NCI-H187 (cell line): ENCODE results near the gene MORN5.
A peak's percentile ranks its signal among the peaks of the same experiment; 100 is the strongest.

Source experiments
- DNase-seq, 2 experiments: peaks; one replicate each; lab custom pipeline; 2025; lab: John Stamatoyannopoulos, UW

Gene MORN5

DNA sequence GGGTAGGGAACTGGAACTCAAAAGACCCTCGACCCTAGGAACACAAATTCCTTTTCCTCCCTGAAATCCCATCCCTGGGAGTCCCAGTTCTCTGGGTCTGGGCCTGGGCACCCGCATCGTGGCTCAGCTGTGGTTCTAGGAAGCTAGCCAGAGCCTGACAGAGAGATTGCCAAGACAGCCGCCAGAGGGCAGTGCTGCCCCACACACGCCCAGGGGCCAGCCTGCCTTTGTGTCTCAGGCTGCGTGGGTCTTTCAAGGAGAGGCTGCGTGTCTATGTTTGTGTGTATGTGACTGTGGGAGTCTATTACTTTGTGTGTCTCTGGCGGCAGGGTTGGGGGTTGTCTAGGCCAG, 34.6 kb upstream of the MORN5 start:
- peak; percentile 32 to 38 for DNase-seq

DNA sequence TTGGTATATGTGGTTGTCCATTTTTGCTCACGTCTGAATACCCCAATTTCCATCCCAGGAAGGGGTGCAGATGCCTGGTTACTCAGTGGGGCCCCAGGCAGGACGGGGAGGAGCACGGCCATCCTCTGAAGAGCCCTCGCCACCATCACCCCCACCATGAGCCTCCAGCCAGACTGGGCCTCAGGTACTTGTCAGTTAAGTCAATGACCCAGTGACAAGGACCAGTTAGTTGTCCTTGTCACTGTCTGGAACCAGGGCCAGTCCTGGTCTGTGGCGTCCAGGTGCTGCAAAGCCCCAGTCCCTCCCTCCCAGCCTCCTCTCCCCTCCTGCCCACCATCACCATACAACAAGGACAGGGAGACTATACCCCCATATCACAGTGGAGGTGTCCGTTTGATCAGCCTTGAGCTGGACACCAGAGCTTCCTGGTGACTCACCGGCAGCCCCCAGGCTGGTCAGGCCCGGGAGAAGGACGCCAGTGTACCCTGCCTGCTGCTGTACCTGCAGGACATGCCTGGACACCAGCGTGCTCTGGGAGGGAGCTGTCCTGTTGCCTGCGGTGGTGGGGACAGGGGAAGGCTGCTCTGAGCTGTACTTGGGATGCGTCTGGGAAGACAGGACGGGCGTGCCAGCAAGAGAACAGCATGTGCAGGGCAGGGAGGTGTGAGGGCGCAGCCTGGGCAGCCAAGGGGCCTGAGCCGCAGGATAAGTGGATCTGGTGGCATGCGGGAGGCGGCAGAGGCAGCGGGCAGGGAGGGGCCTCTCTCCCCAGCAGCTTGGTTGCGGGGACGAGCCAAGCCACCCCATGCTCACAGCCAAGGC, 34.0 kb upstream of the MORN5 start:
- DNase-seq: no peak

DNA sequence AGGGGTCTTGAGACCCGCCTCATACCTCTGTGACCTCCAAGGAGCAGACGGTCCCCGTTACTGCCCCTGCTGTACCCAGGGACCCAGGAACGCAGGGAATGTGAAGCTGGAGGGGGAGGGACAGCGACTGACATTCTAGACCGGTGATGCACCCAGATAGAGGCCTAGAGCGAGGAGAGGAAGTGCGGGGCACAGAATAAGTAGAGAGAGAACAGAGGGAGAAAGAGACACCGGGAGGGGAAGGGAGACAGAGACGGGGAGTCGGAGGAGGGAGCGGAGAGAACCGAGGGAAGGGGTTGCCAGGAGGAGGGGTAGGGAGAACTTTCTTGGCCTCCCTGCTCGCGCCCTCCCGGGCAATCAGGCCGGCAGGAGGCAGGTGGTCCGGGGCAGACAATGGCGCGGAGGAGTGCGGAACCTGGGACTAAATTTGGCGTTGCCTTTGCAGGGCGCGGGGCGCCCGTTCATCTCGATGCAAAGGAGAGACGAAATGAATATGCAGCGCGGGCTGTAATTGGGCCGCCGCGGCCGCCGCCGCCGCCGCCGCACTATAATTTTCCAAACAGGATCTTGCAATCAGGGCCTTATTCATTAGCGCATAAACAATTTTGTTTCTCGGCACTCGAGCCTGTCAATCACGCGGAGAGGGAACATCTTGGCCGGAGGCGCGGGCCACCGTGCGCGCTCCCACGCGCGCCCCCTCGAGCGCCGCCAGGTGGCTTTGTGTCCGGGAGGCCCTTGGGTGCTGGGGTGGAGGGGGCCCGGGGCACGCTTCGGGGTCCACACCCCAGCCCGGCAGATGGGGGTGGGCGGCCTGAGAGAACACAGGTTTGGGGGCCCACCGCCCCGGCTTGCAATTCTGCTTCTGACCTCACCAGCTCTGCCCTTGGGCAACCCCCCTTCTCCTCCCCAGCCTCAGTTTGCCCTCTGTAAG, 33.1 kb upstream of the MORN5 start:
- no peak for DNase-seq

DNA sequence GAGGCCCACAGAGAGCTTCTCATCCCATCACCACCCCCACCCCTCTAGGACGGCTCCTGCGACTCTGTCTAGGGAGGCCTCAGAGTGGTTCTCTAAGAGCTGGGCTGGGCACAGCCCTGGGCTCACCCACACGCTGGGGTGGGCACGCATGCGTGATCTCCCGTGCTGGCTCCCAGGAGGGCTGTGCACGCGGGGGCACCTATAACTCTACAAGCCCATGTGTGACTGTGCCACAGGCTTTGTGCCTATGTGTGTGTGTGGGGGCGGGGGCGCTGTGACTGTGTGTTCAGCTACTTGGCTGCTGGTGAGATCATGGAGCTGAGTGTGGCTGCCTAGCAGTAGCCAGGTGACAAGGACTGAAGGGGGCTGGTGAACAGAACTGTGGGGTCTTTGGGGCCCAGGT, 32.3 kb upstream of the MORN5 start:
- no peak for DNase-seq

DNA sequence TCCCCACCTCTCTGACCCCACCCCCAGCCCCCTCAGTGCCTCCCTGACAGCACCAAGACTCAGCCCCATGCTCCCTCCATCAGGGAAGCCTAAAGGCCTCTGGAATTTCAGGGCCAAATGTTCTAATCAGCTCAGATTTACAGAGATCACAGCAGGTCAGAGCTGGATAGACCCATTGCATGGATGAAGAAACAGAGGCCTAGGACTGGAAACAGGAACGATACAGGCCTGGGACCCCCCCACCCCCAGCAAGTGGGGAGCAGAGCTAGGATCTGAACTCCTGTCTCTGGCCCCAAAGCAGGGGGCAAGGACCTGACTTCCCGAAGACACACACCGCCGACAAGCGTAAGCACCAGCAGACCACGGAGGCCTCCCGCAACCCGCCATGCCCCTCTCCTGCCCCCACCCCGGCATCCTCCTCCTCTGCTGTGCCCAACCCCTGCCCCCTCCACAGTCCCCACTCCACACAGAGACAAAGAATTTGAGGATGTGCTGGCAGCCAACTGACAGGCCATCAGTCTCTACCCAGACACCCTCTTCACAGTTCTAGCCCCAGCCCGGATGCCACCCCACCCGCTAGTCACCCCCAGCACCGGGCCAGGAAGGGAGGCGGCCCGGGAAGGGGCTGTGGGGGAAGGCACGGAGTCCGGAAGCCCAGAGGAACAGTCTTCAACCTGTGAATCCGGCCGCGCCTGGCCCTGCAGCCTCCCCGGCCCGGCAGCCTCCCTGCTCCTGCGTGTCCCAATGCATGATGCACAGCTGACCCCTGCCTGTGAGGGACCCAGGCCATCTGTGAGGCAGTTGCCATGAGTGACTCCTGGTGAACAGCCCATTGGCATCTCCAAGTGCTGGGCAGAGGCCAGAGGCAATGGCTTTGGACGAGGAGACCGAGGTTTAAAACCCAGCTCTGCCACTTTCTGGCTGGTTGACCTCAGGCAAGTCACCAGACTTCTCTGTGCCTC, 31.4 kb upstream of the MORN5 start:
- DNase-seq: no peak

DNA sequence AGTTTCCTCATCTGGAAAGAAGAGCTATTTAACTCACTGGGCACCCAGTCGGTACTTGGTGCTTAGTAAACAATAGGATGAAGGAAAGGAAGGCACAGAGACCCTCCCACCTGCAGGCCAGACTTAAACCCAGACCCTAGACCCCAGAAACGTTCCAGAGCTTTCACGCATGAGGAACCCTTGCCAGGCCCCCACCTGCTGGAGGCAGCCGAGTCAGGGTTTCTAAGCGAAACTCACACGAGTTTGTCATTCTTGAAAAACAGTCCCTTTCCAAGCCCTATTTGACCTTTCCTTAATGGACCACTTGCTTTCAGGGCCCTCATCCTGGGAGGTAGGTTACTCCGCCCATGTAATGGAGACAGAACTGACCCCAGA, 30.8 kb upstream of the MORN5 start:
- no peak for DNase-seq

DNA sequence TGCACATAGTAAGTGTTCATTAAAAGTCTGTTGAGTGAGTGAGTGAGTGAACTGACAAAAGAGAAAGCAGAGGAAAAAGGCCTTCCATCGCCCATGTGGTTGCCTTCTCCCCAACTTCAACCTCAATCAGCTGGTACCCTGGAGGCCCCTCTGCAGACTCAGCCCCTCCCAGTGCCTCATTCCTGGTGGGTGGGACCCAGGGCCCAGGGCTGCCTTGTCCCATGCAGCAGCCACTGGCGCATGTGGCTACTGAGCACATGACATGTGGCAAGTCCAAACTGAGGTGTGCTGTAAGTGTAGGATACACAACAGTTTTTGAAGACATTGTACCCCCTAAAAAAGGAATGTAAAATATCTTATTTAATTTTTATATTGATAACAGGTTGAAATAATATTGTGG, 29.7 kb upstream of the MORN5 start:
- no peak for DNase-seq

DNA sequence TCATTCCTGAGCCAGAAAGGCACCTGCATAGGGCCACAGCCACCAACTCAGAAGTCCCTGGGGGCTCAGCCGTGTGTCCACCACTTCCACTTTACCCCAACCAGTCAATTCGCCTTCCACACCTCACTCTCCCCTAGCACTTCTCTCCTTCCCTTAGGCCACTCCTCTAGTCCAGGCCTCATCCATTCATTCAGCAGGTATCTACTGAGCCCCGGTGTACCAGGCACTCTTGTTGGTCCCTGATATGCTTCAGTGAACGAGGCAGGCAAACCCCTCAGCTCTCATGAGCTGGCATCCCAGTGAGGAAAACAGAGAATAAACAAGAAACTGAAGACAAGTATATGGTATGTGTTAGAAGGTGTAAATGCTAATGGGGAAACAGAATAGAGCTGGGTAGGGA, 28.9 kb upstream of the MORN5 start:
- no peak for DNase-seq

DNA sequence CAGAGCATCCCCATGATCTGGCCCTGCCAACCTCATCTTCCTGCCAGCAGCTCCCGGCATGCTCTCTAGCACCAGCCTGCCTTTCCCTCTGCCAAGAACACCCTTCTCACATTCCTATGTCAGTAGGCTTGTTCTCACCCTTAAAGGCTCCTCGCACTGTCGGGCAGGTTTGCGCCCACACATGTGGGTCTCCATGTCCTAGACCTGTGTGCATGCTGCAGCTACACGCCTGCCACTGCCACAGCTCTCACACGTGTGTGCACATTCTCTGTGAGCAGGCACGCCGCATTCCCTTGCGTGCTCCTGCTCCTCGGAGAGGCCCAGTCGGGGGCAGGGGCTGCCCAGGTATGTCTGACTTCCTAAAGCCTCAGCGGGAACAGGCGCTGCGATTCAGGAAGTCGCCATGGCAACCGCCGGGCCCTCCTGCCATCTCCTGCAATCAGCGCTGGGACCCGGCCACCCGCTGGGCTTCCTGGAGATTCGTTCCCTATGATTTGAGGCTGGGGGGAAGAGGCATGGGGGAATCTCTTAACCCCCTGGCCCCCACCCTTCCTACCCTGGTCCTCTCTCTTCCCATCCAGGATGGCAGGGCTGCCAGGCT, 28.2 kb upstream of the MORN5 start:
- DNase-seq: no peak

DNA sequence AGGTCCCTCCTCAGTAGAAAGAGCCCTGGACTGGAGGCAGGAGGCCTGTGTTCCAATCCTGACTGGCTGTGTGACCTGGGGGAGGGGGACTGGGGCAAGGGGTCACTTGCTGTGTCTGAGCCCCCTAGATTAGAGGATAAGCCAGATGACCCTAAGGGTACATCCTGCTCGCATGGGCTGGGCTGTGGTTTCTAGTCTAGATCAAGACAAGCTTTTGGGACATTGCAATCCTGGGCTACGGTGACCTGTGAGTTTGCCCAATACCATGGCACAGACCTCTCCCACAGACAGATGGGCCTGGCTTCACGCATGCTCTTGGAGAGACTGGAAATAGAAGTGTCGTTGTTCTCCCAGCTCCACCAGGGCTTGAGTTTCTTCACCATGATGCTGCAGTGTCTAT, 27.2 kb upstream of the MORN5 start:
- DNase-seq: no peak

DNA sequence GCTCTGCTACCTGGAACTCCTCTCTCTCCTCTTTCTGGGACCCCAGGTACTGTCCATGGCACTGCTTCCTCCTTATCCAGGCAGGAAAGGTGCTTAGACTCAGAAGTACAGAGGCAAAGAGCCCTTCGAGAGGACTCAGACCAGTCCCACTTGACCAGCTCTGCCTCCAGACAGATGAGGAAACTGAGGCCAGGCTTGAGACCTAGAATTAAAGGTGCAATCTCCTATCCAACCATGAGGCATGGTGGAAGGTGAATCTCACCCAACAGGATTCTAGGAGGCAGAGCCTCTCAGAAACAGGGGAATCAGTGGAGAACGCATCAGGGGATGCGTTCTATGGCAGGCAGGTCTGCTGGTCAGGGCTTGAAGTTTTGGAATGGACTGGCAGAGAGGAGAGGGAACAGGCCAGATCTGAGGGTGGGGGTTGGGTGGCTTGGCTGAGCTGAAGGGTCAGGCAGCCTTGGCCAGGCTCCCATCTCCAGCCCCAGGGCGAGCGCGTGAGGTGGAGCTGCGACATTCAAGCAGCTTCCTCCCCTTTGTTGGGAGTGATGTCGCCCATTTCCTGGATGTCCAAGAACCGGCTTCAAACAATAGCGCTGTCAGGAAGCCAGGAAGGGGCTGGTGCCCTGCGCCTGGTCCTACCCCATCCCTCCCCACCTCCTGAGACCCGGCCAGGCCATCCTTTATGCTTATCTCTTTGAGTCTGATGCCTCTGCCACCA, 26.3 kb upstream of the MORN5 start:
- DNase-seq: no peak

DNA sequence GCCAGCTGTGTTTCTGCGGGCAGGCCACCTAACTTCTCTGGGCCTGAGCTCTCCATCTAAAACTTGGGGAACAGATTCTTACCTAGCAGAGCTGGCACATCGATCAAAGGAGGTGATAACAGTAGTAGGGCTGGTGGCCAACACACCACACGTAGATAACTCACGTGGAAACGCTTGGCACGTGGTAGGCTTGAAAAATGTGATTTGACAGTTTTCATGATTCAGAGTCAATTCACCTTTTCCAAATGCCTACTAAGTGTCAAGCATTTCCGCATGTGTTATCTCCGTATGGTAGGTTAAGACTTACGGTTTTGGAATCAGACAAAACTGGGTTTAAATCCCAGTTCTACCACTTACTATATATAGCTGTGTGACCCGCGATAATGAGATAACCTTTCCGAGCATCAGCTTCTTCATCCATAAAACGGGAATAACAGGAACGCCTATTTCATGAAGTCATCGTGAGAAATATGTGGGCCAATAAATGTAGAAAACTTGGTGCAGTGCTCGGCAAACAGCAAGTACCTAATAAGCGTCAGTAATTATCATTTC, 25.6 kb upstream of the MORN5 start:
- DNase-seq: no peak

DNA sequence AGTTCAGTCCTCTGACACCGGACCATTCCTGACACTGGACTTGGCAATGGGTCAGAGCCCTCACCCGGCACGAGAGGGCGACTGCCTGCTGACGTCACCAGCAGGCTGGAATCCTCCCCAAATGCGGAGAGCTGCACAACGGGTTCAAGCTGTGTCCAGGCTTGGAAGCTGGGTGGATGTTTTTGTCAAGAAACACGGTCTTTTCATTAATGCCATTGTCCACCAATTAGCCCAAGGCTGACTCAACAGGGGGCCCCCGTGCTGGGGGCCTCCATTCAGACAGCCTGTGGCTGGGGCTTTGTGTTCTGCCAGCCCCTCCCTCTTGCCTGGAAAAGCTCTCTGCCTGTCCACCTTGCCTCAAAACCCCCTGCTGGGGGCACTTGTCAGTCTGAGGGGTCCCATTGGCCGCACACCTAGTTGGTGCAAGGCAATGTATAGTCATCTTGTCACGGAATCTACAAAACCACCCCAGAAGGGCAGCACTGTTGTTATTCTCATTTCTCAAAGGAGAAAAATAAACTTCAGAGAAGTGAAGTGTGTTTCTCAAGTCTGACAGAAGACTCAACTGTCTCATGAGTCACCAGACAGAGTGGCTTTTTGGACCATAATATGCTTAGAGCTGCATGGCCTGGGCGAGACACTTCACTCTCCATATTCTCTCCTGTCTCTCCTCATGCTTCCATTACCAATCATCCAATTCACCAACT, 24.7 kb upstream of the MORN5 start:
- no peak for DNase-seq

DNA sequence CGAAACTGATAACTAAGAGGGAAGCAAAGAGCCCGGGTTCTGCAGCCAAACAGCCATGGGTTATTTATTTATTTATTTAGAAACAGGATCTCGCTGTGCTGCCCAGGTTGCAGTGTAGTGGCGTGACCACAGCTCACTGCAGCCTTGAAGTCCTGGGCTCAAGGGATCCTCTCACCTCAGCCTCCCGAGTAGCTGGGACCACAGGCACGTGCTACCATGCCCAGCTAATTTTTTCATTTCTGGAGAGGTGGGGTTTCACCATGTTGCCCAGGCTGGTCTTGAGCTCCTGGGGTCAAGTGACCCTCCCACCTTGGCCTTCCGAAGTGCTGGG, 24.2 kb upstream of the MORN5 start:
- no peak for DNase-seq

DNA sequence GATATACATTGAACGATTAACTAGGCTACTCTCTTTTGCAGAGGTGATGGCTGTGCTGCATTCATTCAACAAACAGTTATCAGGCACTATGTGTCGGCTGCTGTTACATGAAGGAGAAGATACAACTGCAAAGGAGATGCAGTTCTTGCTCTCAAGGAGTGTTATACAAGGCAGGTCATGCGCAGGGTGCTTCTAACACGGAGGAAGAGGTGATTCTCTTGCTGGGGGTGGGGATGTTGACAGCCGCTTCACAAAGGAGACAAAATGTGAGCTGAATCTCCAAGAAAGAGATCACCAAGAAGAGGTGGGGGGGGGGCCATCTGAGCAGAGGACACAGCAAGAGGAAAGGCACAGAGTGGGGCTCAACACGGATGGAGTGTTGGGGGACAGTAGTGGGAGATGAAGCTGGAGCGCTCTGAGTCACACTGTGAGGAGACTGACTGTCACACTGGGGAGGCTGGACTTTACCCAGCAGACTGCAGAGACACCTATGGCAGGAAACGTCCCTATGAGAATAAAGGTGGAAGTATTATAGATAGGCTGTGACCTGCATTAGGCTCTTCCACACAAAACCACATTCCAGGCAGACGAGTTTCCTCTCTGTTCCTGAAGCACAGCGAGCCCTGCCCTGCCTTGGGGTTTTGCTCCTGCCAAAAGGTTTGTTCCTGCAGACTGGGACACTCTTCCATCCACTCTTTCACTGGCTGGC, 21.0 kb upstream of the MORN5 start:
- no peak for DNase-seq

DNA sequence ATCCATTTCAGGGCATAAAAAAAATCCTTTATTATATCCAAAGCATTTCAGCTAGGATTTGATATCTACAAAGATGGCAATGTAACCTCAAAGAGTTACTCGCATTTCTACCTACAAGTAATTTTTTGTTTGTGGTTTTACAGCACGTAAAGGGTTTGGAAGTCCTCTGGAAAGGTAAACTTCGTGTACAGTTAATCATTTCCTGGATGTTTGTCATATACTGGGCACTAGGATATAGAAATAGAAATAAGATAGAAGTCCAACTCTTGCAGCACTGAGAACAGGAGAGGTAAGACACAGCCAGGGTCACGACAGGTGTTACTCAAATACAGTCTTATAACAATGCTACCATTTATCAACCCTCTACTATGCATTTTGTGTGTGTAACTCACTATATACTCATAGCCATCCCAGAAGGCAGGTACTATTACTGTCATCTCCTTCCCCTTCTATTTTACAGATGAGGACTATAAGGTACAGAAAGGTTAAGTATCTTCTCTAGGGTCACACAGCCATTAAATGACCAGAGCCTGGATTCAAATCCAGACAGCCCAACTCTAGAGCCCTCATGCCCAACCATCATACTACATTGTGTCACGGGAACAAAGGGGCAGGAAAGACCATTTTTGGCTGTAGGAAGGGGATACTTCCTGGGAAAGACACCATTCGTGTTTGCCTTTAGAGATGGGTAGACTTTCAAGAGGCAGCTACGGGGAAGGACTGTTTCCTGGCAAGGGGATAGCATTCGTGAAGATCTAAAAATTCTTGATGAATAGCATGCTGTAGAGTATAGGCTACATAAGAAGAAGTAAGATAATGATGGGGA, 19.1 kb upstream of the MORN5 start:
- DNase-seq: no peak

DNA sequence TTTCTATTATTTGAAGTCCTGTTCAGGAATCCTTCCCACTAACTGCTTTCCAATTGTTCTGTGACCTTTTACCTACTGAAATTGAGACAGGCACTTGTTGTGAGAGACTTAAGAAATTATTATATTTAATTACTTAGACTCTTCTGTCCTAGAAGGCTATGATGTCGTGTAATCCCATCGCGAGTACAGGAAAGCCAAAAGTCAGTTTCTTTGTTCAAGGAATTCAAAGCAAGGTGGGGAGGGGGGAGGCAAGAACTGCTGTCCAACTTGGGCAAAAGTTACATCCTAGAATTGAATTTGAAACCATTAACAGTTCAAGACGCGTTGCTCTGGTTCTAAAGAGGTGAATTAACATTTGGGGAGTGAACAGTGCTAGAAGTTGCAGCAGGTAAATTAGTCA, 18.0 kb upstream of the MORN5 start:
- no peak for DNase-seq

DNA sequence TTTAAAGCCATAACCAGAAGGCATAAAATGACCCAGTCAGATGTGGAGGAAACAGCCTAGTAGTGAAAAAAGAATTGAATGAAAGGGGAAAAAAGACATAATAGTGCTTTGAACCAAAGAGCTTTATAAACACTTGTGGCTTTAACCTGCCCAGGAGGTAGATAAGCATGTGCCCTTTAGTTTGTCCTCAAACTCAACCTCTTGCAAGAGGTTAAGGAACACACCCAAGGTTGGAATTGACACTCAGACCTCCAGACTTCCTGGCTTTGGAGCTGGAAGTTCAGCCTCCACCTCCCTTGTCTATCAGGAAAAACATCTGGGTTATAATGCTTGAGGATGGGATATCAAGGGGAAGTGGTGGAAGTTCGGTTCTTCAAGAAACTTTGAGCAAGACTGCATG, 16.4 kb upstream of the MORN5 start:
- DNase-seq: no peak

DNA sequence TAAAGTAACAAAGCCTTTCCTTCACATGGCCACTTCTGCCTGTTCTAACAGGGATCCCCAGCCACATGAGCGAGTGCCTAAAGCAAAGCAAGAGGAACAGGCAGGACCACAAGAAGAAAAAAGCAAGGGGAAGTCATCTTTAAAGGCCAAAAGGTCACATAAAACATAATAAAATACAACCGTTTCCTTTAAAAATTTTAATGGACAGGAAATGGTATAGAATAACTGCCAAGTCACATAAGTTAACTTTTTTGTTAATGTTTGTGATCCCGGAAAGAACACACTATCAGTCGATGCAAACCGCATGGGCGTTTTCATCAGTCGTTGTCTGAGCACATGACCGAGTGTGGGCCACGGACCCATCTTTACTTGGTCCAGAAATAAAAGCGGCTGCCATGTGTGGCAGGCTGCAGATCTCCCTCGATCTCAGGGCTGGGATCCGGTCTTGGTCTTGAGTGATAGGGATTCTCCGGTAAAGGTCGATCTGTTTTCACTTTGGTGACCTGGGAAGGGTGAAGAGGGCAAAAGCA, 15.8 kb upstream of the MORN5 start:
- DNase-seq: no peak
